ENCODE results near the gene HSPB6. TPM values are rescaled to one million over a fixed set of nuclear protein-coding genes. Genes with fewer than 3 reads are reported as not detected.
A peak's percentile ranks its signal among the peaks of the same experiment; 100 is the strongest.

Gene HSPB6
- total RNA-seq, 1 experiment from 2014 or later = 0.87 TPM

GRCh38 chr19:35746087-35746462 lies 10.8 kb downstream of the HSPB6 start:
- H3K36me3 ChIP-seq (ENCODE audit: control insufficient read depth, insufficient read depth, low read length) = no peaks in the 10 kb centered on the region
- CTCF ChIA-PET = no interaction called here
- ATAC-seq (no peak), DNase-seq (ENCODE audit: low read depth, low spot score) (no peak)
- intact Hi-C loops (cut with micrococcal nuclease; ENCODE audit: unreplicated experiment) = no loop called here
- no TSS peak for BruUV-seq (replicated peaks)
- H3K27ac ChIP-seq (ENCODE audit: low read length) = peak overlapping the region; percentile 98
- no peaks in the 10 kb centered on the region for H3K27me3 ChIP-seq (ENCODE audit: control insufficient read depth, insufficient read depth, low read length)
- H3K4me3 ChIP-seq (ENCODE audit: low read depth in 2 of 2, low read length in 2 of 2) = peak overlapping the region; percentile 92 to 97
- H3K9me3 ChIP-seq (ENCODE audit: control insufficient read depth, insufficient read depth, low read depth, low read length) = no peaks in the 10 kb centered on the region
- in situ Hi-C loops (cut with HindIII; ENCODE audit: low pct_unique_long_range_greater_than_20kb, low sequenced_read_pairs) = no loop called here
- POLR2A ChIA-PET = interaction anchor here (0.8 to 1.2 kb wide), 3 partner anchors 13 to 77 kb away, joined by 3 read pairs; no protein-coding TSS in a partner anchor
- TF ChIP-seq POLR2AphosphoS5 (IDR thresholded peaks at IDR 0.05; ENCODE audit: low read depth, low read length) = no peak
- no peak for TF ChIP-seq TCF7L2 (IDR thresholded peaks at IDR 0.05; ENCODE audit: low read depth, low read length)
- no peak for TF ChIP-seq REST (IDR thresholded peaks at IDR 0.05; ENCODE audit: insufficient read depth in 1 of 2, low read depth in 2 of 2, low read length in 1 of 2)
- H3K4me1 ChIP-seq (ENCODE audit: control insufficient read depth, insufficient read depth, low read length) = peaks cover 24% of the 10 kb centered on the region

GRCh38 chr19:35745328-35746086 lies 11.3 kb downstream of the HSPB6 start, which contains the start of the genes PSENEN and U2AF1L4:
TSS of gene PSENEN (plus strand) at chr19:35745651. CDS start at chr19:35745931, 280 bp downstream.
TSS of gene U2AF1L4 (minus strand) at chr19:35745418. CDS start at chr19:35745391, 27 bp downstream.
- BruUV-seq (replicated peaks) = TSS peak; percentile 84
- intact Hi-C loops (cut with micrococcal nuclease; ENCODE audit: unreplicated experiment) = no loop called here
- CTCF ChIA-PET = interaction anchor here (0.6 to 0.7 kb wide), 2 partner anchors 28 to 90 kb away, joined by 3 to 4 read pairs; no protein-coding TSS in a partner anchor

More at GRCh38 chr19:35745328-35746086, 11.3 kb downstream of the HSPB6 start, which contains the start of the genes PSENEN and U2AF1L4:
- H3K27me3 ChIP-seq (ENCODE audit: control insufficient read depth, insufficient read depth, low read length) = no peaks in the 10 kb centered on the region
- in situ Hi-C loops (cut with HindIII; ENCODE audit: low pct_unique_long_range_greater_than_20kb, low sequenced_read_pairs) = no loop called here
- no peaks in the 10 kb centered on the region for H3K9me3 ChIP-seq (ENCODE audit: control insufficient read depth, insufficient read depth, low read depth, low read length)
- ATAC-seq (peak; percentile 80), DNase-seq (ENCODE audit: low read depth, low spot score) (peak; percentile 98)
- H3K27ac ChIP-seq (ENCODE audit: low read length) = peak within 1 kb of the TSS; percentile 98
- H3K4me3 ChIP-seq (ENCODE audit: low read depth in 2 of 2, low read length in 2 of 2) = peak within 1 kb of the TSS; percentile 92 to 97
- peaks cover 29% of the 10 kb centered on the region for H3K4me1 ChIP-seq (ENCODE audit: control insufficient read depth, insufficient read depth, low read length)
- peak; percentile 84 for TF ChIP-seq POLR2AphosphoS5 (IDR thresholded peaks at IDR 0.05; ENCODE audit: low read depth, low read length)
- TF ChIP-seq SIN3A (IDR thresholded peaks at IDR 0.05; ENCODE audit: borderline replicate concordance, insufficient read depth, low read depth, low read length) = peak; percentile 91; the same call in 1 of the 2 replicates
- no peak for TF ChIP-seq CTCF (IDR thresholded peaks at IDR 0.05)
- no peak for TF ChIP-seq TCF7L2 (IDR thresholded peaks at IDR 0.05; ENCODE audit: low read depth, low read length)
- H3K36me3 ChIP-seq (ENCODE audit: control insufficient read depth, insufficient read depth, low read length) = no peaks in the 10 kb centered on the region
- POLR2A ChIA-PET = interaction anchor here (0.6 to 1.2 kb wide), 9 partner anchors 9 to 481 kb away, joined by 3 to 21 read pairs (median 5); no protein-coding TSS in a partner anchor
